GM12801 (cell line): Measurements from ENCODE around the gene C17orf75.

Experiments
- TF ChIP-seq, protein P1 (sequence below): IDR thresholded peaks from one replicate; pipeline ENCODE4 v1.5.1; 2011; ENCODE audit warnings: control low read depth; ENCODE audit not compliant: insufficient read length; ENCODE audit errors: extremely low read depth

The C17orf75 gene

DNA sequence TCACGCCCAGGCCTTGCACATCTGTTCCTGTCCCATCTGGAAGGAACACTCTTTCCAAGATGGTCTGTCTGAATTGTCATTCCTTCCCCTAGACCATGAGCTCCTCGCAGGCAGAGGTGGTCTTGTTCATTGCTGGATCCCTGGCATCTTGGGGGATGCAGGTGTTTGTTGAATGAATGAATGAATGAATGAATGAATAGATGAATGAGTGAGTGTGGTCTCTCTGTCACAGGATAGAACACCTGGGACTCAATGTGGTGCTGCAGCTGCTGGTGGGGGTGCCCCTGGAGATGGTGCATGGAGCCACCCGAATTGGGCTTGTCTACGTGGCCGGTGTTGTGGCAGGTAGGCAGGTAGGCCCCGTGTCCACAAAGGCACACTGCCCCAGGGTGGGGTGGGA is 44.1 kb downstream of the C17orf75 start:
- TF ChIP-seq, protein P1, sequence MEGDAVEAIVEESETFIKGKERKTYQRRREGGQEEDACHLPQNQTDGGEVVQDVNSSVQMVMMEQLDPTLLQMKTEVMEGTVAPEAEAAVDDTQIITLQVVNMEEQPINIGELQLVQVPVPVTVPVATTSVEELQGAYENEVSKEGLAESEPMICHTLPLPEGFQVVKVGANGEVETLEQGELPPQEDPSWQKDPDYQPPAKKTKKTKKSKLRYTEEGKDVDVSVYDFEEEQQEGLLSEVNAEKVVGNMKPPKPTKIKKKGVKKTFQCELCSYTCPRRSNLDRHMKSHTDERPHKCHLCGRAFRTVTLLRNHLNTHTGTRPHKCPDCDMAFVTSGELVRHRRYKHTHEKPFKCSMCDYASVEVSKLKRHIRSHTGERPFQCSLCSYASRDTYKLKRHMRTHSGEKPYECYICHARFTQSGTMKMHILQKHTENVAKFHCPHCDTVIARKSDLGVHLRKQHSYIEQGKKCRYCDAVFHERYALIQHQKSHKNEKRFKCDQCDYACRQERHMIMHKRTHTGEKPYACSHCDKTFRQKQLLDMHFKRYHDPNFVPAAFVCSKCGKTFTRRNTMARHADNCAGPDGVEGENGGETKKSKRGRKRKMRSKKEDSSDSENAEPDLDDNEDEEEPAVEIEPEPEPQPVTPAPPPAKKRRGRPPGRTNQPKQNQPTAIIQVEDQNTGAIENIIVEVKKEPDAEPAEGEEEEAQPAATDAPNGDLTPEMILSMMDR, result no peak

DNA sequence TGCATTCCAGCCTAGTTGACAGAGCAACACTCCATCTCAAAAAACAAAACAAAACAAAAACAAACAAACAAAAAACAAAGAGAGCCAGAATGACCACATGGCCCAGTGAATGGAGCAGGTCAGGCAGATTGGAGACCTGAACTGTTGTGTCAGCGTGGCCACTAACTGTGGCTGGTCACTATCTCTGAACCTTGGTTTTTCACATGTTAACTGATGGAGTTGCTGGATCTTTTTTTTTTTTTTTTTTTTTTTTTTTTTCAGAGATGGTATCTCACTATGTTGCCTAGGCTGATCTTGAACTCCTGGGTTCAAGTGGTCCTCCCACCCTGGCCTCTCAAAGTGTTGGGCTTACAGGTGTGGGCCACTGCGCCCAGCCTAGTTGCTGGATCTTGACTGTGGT is 44.5 kb downstream of the C17orf75 start:
- TF ChIP-seq, protein P1, result no peak

- TF ChIP-seq, protein P1, result no peak
Measured at GRCh38 chr17:32292094-32292493, 49.9 kb downstream of the C17orf75 start.

DNA sequence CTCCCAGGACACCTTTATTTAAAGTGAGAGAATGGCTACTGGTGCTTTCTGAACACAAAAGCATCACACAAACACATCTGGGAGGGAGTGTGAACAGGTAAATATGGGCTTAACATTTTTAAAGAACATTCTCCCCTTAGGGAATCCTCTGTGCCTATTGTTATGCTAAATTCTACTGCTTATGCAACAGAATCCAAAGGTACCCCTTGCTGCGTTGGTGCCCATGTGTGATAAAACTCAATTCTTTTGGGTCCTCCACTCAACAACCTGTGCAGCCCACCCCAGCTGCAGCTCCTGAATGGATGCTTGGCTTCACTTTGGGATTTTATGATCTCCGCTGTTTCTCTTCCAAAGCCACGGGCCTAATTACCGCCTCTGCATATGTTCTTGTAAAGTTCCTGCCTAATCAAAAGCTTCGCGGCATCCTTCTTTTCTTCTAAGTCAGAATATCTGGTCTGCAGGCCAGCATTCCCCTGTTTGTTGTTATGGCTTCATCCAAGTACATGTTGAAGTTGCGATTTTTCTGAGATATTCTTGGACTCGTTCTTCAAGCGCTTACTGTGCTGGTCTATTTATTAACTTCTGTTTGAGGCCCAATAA is 52.4 kb downstream of the C17orf75 start:
- TF ChIP-seq, protein P1, result no peak

- TF ChIP-seq, protein P1, result no peak
Measured at GRCh38 chr17:32288615-32289014, 53.4 kb downstream of the C17orf75 start.

- TF ChIP-seq, protein P1, result no peak
Measured at GRCh38 chr17:32287804-32288511, 54.0 kb downstream of the C17orf75 start.

DNA sequence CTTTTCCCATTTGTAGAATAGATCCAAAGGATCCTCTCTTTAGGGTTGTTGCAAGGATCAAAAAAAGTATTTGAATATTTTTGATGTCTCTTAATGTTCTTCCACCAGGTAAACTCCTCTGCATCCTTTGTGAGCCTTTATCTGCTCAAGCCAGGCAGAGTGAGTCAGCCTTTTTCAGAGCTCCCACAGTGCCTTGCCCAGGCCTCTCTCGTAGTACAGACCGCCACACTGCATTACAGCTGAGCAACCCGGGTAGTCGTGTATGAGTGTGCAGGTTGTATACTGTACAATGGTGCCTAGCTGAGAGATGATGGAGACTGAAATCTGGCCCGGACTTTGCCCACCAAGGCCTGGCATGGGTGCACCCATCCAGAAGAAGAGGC is 55.5 kb downstream of the C17orf75 start:
- TF ChIP-seq, protein P1, result no peak
